ENCODE measurements around the gene PPP6R1. TPM values are rescaled to one million over a fixed set of nuclear protein-coding genes. Genes with fewer than 3 reads are reported as not detected.

The PPP6R1 gene
- total and polyA plus RNA-seq, 4 donors = 37.3 to 86.3 (median 48.1) TPM

DNA sequence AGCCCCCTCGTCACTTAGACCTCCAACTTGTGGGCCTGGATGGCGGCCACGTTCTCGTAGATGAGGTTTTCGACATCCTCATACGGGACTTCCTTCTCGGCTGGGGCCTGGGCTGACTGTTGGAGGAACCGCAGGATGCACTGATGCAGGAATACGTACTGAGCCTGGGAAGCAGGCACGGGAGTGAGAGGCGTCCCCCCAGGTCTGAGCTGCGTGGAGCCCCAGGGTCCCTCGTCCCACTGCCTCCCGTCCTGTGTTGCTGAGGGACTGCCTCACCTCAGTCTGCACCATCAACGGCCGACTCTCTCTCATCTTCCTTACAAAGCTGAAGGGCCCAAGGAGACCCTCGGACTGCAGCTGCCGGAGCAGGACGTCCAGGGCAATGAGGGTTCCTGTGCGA, 77.1 kb downstream of the PPP6R1 start:
- peaks cover 12 to 39% (median 36%) of the 10 kb centered on the region in 3 donors for H3K27me3 ChIP-seq (ENCODE audit: control insufficient read depth in 3 of 3, insufficient read depth in 3 of 3, low read length in 2 of 3)
- 63 to 65% methylated on average over 20 of the region's 20 CpGs for WGBS, 2 donors
- H3K36me3 ChIP-seq (ENCODE audit: control insufficient read depth in 4 of 4, insufficient read depth in 4 of 4, low read length in 4 of 4) = no peaks in the 10 kb centered on the region
- no peak for TF ChIP-seq CTCF (IDR thresholded peaks at IDR 0.05; ENCODE audit: control extremely low read depth, extremely low read depth)
- DNase-seq (no peak), ATAC-seq (ENCODE audit: insufficient read depth, low FRiP score) (no peak)
- H3K9ac ChIP-seq (ENCODE audit: insufficient read depth in 1 of 2, low read length in 2 of 2) = no peak overlapping the region
- no peak overlapping the region for H3K27ac ChIP-seq (ENCODE audit: low read depth in 1 of 2, low read length in 1 of 2)
- peaks cover 0 to 9% (median 0%) of the 10 kb centered on the region in 5 donors for H3K4me1 ChIP-seq (ENCODE audit: control insufficient read depth in 5 of 5, insufficient read depth in 5 of 5, low read length in 5 of 5)
- no peak overlapping the region for H3K4me3 ChIP-seq
- H3K9me3 ChIP-seq (ENCODE audit: control insufficient read depth in 4 of 4, insufficient read depth in 3 of 4, low read length in 3 of 4) = peaks cover 0 to 6% (median 0%) of the 10 kb centered on the region in 4 donors

Small RNA genes lying within 50 kb of the gene (small RNA-seq; reads per million reads assigned to genes)
- gene MIR6802 (ENCODE audit: low replicate concordance) (not detected), gene MIR6803 (ENCODE audit: low replicate concordance) (not detected), gene MIR6804 (ENCODE audit: low replicate concordance) (not detected)

Other genes with a start within 250 kb of the PPP6R1 start
- gene GP6, start 220.8 kb downstream of the PPP6R1 start, total RNA-seq = under 1 TPM; 0.28 to 0.52 TPM
- 1 to 10 TPM in 1 of 2 donors, under 1 TPM in 1; 0.28 to 1.5 TPM for gene GP6, start 220.8 kb downstream of the PPP6R1 start, polyA plus RNA-seq
- 10 to 100 TPM; 17.5 to 30.5 TPM for gene RDH13, start 195.9 kb downstream of the PPP6R1 start, total RNA-seq
- 10 to 100 TPM in 1 of 2 donors, 1 to 10 TPM in 1; 9.2 to 19.7 TPM for gene RDH13, start 195.9 kb downstream of the PPP6R1 start, polyA plus RNA-seq
- 10 to 100 TPM; 19.5 to 49.0 TPM for gene EPS8L1, start 183.1 kb downstream of the PPP6R1 start, total RNA-seq
- gene EPS8L1, start 183.1 kb downstream of the PPP6R1 start, polyA plus RNA-seq = 10 to 100 TPM; 24.6 to 61.8 TPM
- 100 to 1,000 TPM in 1 of 2 donors, 10 to 100 TPM in 1; 47.4 to 163 TPM for gene PPP1R12C, start 141.4 kb downstream of the PPP6R1 start, total RNA-seq
- gene PPP1R12C, start 141.4 kb downstream of the PPP6R1 start, polyA plus RNA-seq = 100 to 1,000 TPM; 108 to 114 TPM
- gene TNNT1, start 109.8 kb downstream of the PPP6R1 start, total RNA-seq = 1 to 10 TPM; 1.5 to 4.1 TPM
- 1 to 10 TPM; 1.2 to 5.2 TPM for gene TNNT1, start 109.8 kb downstream of the PPP6R1 start, polyA plus RNA-seq
- 1 to 10 TPM; 4.4 to 4.8 TPM for gene TNNI3, start 101.3 kb downstream of the PPP6R1 start, total RNA-seq
- 1 to 10 TPM; 1.2 to 2.2 TPM for gene TNNI3, start 101.3 kb downstream of the PPP6R1 start, polyA plus RNA-seq
- gene DNAAF3, start 92.4 kb downstream of the PPP6R1 start, total RNA-seq = 10 to 100 TPM; 16.4 to 52.3 TPM
- gene DNAAF3, start 92.4 kb downstream of the PPP6R1 start, polyA plus RNA-seq = 10 to 100 TPM; 10.9 to 11.0 TPM
- under 1 TPM; 0.06 to 0.40 TPM for gene SYT5, start 78.7 kb downstream of the PPP6R1 start, total RNA-seq
- gene SYT5, start 78.7 kb downstream of the PPP6R1 start, polyA plus RNA-seq = under 1 TPM in 1 of 2 donors, not detected in 1; 0.33 TPM
- 1 to 10 TPM in 1 of 2 donors, under 1 TPM in 1; 0.37 to 1.3 TPM for gene PTPRH, start 49.5 kb downstream of the PPP6R1 start, total RNA-seq
- gene PTPRH, start 49.5 kb downstream of the PPP6R1 start, polyA plus RNA-seq = under 1 TPM; 0.22 to 0.65 TPM
- gene TMEM86B, start 30.3 kb downstream of the PPP6R1 start, total RNA-seq = 1 to 10 TPM; 1.8 to 4.7 TPM
- gene TMEM86B, start 30.3 kb downstream of the PPP6R1 start, polyA plus RNA-seq = 1 to 10 TPM; 3.9 to 5.3 TPM
- 10 to 100 TPM; 19.3 to 53.1 TPM for gene HSPBP1, start 21.1 kb upstream of the PPP6R1 start, total RNA-seq
- 10 to 100 TPM; 50.2 to 62.2 TPM for gene HSPBP1, start 21.1 kb upstream of the PPP6R1 start, polyA plus RNA-seq
- gene BRSK1, start 25.0 kb upstream of the PPP6R1 start, total RNA-seq = 1 to 10 TPM; 2.1 to 6.4 TPM
- under 1 TPM; 0.53 to 0.94 TPM for gene BRSK1, start 25.0 kb upstream of the PPP6R1 start, polyA plus RNA-seq
- 10 to 100 TPM in 1 of 2 donors, 1 to 10 TPM in 1; 2.3 to 20.6 TPM for gene TMEM150B, start 66.3 kb upstream of the PPP6R1 start, total RNA-seq
- 10 to 100 TPM; 13.4 to 23.0 TPM for gene TMEM150B, start 66.3 kb upstream of the PPP6R1 start, polyA plus RNA-seq
- 10 to 100 TPM; 14.1 to 16.5 TPM for gene KMT5C, start 80.9 kb upstream of the PPP6R1 start, total RNA-seq
- gene KMT5C, start 80.9 kb upstream of the PPP6R1 start, polyA plus RNA-seq = 10 to 100 TPM in 1 of 2 donors, 1 to 10 TPM in 1; 6.7 to 10.9 TPM
- 1 to 10 TPM in 1 of 2 donors, not detected in 1; 1.4 TPM for gene COX6B2, start 95.7 kb upstream of the PPP6R1 start, total RNA-seq
- gene COX6B2, start 95.7 kb upstream of the PPP6R1 start, polyA plus RNA-seq = under 1 TPM; 0.16 to 0.50 TPM
- under 1 TPM in 1 of 2 donors, not detected in 1; 0.09 TPM for gene GARIN5B, start 104.2 kb upstream of the PPP6R1 start, total RNA-seq
- not detected for gene GARIN5B, start 104.2 kb upstream of the PPP6R1 start, polyA plus RNA-seq
- gene IL11, start 111.4 kb upstream of the PPP6R1 start, total RNA-seq = under 1 TPM in 1 of 2 donors, not detected in 1; 0.74 TPM
- gene IL11, start 111.4 kb upstream of the PPP6R1 start, polyA plus RNA-seq = under 1 TPM; 0.26 to 0.41 TPM
- 100 to 1,000 TPM in 1 of 2 donors, 10 to 100 TPM in 1; 14.3 to 106 TPM for gene TMEM190, start 117.8 kb upstream of the PPP6R1 start, total RNA-seq
- gene TMEM190, start 117.8 kb upstream of the PPP6R1 start, polyA plus RNA-seq = 10 to 100 TPM; 56.2 to 68.8 TPM
- 10 to 100 TPM in 1 of 2 donors, under 1 TPM in 1; 0.43 to 31.0 TPM for gene TMEM238, start 125.3 kb upstream of the PPP6R1 start, total RNA-seq
- under 1 TPM; 0.76 to 0.89 TPM for gene TMEM238, start 125.3 kb upstream of the PPP6R1 start, polyA plus RNA-seq
- gene RPL28, start 126.9 kb upstream of the PPP6R1 start, total RNA-seq = 1,000 to 10,000 TPM in 1 of 2 donors, 100 to 1,000 TPM in 1; 272 to 1,742 TPM
- 1,000 to 10,000 TPM; 1,460 to 3,086 TPM for gene RPL28, start 126.9 kb upstream of the PPP6R1 start, polyA plus RNA-seq
- gene UBE2S, start 148.8 kb upstream of the PPP6R1 start, total RNA-seq = 10 to 100 TPM; 22.8 to 25.6 TPM
- 10 to 100 TPM; 11.3 to 17.3 TPM for gene UBE2S, start 148.8 kb upstream of the PPP6R1 start, polyA plus RNA-seq
- gene SHISA7, start 184.3 kb upstream of the PPP6R1 start, total RNA-seq = under 1 TPM; 0.03 to 0.14 TPM
- not detected for gene SHISA7, start 184.3 kb upstream of the PPP6R1 start, polyA plus RNA-seq
- gene ISOC2, start 202.6 kb upstream of the PPP6R1 start, total RNA-seq = 10 to 100 TPM; 34.9 to 63.2 TPM
- gene ISOC2, start 202.6 kb upstream of the PPP6R1 start, polyA plus RNA-seq = 10 to 100 TPM; 68.6 to 85.0 TPM
- gene C19orf85, start 205.7 kb upstream of the PPP6R1 start, total RNA-seq = not detected
- not detected for gene C19orf85, start 205.7 kb upstream of the PPP6R1 start, polyA plus RNA-seq
- 10 to 100 TPM in 1 of 2 donors, 1 to 10 TPM in 1; 2.0 to 12.3 TPM for gene ZNF628, start 217.6 kb upstream of the PPP6R1 start, total RNA-seq
- 1 to 10 TPM; 7.5 to 8.0 TPM for gene ZNF628, start 217.6 kb upstream of the PPP6R1 start, polyA plus RNA-seq
- 10 to 100 TPM; 17.7 to 43.9 TPM for gene NAT14, start 226.2 kb upstream of the PPP6R1 start, total RNA-seq
- gene NAT14, start 226.2 kb upstream of the PPP6R1 start, polyA plus RNA-seq = 10 to 100 TPM; 22.6 to 46.2 TPM
- 1 to 10 TPM; 6.8 to 8.4 TPM for gene SSC5D, start 229.4 kb upstream of the PPP6R1 start, total RNA-seq
- gene SSC5D, start 229.4 kb upstream of the PPP6R1 start, polyA plus RNA-seq = 1 to 10 TPM in 1 of 2 donors, under 1 TPM in 1; 0.66 to 2.1 TPM